ENCODE measurements around the gene DCLK1. TPM values are rescaled to one million over a fixed set of nuclear protein-coding genes. Genes with fewer than 3 reads are reported as not detected.
A peak's percentile ranks its signal among the peaks of the same experiment; 100 is the strongest.

DCLK1 gene
- total and polyA plus RNA-seq, 10 of the 15 experiments (the other 5 are each of a cell fraction or from before 2014, with no cell fraction given), result not detected

GRCh38 chr13:35953537-35954206 lies 177.5 kb downstream of the DCLK1 start:
- WGBS (ENCODE audit: insufficient coverage, insufficient replicate concordance, low lambda C conversion rate, missing lambda C conversion rate), result 23% methylated on average over 12 of the region's 12 CpGs
- in situ Hi-C loops (cut with MboI) (no loop called here), intact Hi-C loops (cut with micrococcal nuclease; ENCODE audit: unreplicated experiment) (no loop called here)
- Histone ChIP-seq H3K4me3 (no peak overlapping the region), H3K4me2 (ENCODE audit: control insufficient read depth, insufficient read depth) (no peak overlapping the region), H3K9ac (ENCODE audit: control insufficient read depth, insufficient read depth, low read length) (no peak overlapping the region), H2AFZ (ENCODE audit: control insufficient read depth, low read depth, low read length) (peak overlapping the region; percentile 31), H3K27ac (ENCODE audit: control insufficient read depth, insufficient read depth) (no peak overlapping the region), H4K20me1 (ENCODE audit: control insufficient read depth, insufficient read depth) (no peaks in the 10 kb centered on the region), H3K27me3 (replicated peaks in 1 of 2; ENCODE audit: control insufficient read depth in 2 of 2, insufficient read depth in 2 of 2, low read length in 1 of 2) (no peaks in the 10 kb centered on the region), H3K79me2 (ENCODE audit: control insufficient read depth, insufficient read depth, low read length) (no peaks in the 10 kb centered on the region), H3K9me3 (replicated peaks; ENCODE audit: control insufficient read depth, insufficient read depth, low read length) (no peaks in the 10 kb centered on the region), H3K36me3 (ENCODE audit: control insufficient read depth in 2 of 2, insufficient read depth in 2 of 2, low read length in 1 of 2) (no peaks in the 10 kb centered on the region), H3K4me1 (ENCODE audit: control insufficient read depth, insufficient read depth, low read length) (no peaks in the 10 kb centered on the region)
- ChIA-PET POLR2A (no interaction called here), SMC1A (ENCODE audit: uncharacterized antibody, unreplicated experiment) (interaction anchor here (1.1 to 1.3 kb wide), 2 partner anchors 75 to 135 kb away, joined by 3 read pairs; no protein-coding TSS in a partner anchor), CTCF (interaction anchor here (0.7 to 1.8 kb wide), 7 partner anchors 9 to 384 kb away, joined by 3 to 10 read pairs (median 3); no protein-coding TSS in a partner anchor), RAD21 (ENCODE audit: unreplicated experiment) (interaction anchor here (0.6 to 1.8 kb wide), 3 partner anchors 24 to 243 kb away, joined by 3 to 5 read pairs (median 4); no protein-coding TSS in a partner anchor)
- no TSS peak for BruUV-seq (replicated peaks)
- TF ChIP-seq SRF (IDR thresholded peaks at IDR 0.05; ENCODE audit: low read depth in 2 of 2, low read length in 2 of 2) (peak; percentile 73 to 87), RAD21 (IDR thresholded peaks at IDR 0.05; ENCODE audit: insufficient read depth, low read depth, low read length) (peak; percentile 19; the same call in 1 of the 2 replicates), TAF1 (IDR thresholded peaks at IDR 0.05; ENCODE audit: borderline replicate concordance, low read depth, low read length) (no peak), CTCF (IDR thresholded peaks at IDR 0.05 in 2 of 3, conservative IDR thresholded peaks at IDR 0.05 in 1 of 3; ENCODE audit: control insufficient read depth in 2 of 3, extremely low read depth in 1 of 3, insufficient read depth in 1 of 3, low read depth in 3 of 3, low read length in 3 of 3) (peak; percentile 10 to 31 (median 24); a peak in 4 of 6 replicates), HCFC1 (IDR thresholded peaks at IDR 0.05; ENCODE audit: low read length) (no peak), ELK1 (IDR thresholded peaks at IDR 0.05; ENCODE audit: low read depth, low read length) (peak; percentile 93), SREBF2 (IDR thresholded peaks at IDR 0.05; ENCODE audit: low read length) (no peak)
- FAIRE-seq, result no peak
- DNase-seq (ENCODE audit: low read depth, low spot score), result no peak
- ATAC-seq, result peak; percentile 71
